HG03520 (cell line): ENCODE results near the gene CDH4.

Experiments used
- ATAC-seq: cut with Tn5 transposase; IDR thresholded peaks from one replicate; pipeline ENCODE4 v1.9.1; 2021; ENCODE audit warnings: mild to moderate bottlenecking, moderate library complexity; ENCODE audit not compliant: unreplicated experiment

CDH4 gene

GRCh38 chr20:61567204-61567603 lies 315.1 kb downstream of the CDH4 start:
- ATAC-seq = no peak

DNA sequence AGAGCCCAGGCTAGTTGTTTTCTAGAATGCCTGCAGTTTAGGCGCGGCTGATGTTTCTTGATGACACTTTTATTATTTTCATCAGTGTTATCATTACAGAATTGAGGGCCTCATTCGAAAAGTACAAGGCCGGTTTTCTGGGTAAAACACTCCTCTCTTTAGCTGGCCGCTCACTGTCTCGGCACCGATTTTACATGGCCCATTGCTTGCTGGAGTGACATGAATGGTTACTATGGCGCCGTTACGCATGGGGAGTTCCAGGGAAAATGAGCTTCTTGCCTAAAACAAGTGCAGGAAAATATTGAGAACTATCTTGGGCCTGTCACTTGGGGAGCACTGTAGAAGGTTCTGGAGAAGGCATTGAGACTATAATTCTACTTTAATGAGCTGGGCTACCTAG lies 317.8 kb downstream of the CDH4 start:
- ATAC-seq = no peak

DNA sequence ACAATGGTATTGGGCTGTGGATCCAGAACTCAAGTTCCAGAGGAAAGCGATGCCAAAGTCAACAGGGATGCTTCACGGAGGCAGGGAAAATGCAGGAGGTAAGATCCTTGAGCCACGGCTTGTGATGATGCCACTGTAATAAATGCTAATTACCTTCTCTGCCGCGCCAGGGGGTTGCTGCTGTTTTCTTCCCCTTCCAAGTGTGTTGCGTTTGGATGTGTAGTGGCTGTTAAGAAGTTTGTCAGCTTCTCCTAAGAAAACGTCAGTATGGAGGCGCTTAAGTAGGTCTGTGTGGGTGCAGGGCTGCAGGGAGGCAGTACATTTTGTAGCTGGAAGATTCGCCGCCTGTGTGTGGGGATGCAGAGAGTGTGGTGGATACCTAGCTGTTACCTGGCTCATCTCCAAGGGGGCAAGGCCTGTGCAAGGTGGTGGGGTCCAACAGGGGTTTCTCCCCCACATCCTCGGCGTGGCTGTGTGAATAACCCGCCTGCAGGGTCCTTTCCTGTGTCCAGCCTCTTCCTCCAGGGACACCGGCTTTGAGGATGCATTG lies 318.7 kb downstream of the CDH4 start:
- ATAC-seq = no peak

DNA sequence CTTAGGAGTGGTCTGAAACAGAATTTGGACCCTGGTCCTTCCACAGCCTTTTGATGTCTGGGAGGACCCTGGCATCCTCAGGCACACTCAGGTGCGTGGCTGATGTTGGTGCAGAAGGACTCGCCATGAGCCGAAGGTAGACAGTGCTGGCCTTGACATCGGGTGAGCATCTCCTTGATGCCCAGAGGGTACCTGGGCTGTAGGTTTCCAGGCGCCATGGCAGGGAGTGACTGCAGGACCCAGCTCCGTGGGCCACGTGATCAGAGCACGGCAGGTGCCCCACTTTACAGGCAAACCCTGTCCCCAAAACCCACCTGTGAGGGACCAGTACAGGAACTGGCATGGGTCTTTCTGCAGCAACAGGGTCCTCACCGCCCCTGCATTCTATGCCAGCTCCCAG lies 319.2 kb downstream of the CDH4 start:
- no peak for ATAC-seq

DNA sequence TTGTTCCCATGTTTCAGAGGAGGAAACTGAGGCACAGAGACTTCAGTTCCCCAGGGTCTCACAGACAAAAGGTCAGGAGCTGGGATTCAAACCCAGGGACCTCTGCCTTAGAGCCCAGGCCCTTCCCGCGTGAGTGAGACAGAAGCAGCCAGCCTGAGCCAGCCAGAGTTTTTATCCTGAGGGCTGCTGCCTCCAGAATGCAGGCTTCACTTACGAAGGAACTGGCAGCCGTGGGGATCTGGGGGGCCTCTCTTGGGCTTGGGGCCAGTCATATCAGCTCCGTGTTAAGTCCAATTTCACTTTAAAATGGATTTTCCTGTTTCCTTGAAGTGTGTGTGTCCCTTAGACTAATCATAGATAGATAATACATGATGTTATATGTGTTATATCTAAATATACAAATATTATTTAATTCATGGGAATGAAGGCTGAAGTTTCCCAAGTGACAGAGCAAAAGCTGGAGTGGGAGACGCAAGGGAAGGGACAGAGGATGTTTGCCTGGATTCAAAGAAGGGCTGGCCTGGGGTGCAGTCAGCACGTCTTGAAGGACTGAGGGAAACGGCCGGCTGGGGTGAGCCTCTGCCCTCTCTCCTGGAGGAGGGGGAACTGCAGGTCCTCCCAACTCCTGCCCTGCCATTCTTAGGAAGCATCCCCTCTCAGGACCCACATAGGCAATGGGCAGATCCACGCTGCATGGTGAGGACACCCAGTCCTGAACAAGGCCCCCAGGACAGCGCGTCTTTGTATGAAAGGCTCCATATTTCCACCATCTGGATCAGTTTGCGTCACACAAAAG lies 320.1 kb downstream of the CDH4 start:
- ATAC-seq = no peak

- ATAC-seq = no peak
These were observed 320.7 kb downstream of the CDH4 start for GRCh38 chr20:61572789-61573188.

DNA sequence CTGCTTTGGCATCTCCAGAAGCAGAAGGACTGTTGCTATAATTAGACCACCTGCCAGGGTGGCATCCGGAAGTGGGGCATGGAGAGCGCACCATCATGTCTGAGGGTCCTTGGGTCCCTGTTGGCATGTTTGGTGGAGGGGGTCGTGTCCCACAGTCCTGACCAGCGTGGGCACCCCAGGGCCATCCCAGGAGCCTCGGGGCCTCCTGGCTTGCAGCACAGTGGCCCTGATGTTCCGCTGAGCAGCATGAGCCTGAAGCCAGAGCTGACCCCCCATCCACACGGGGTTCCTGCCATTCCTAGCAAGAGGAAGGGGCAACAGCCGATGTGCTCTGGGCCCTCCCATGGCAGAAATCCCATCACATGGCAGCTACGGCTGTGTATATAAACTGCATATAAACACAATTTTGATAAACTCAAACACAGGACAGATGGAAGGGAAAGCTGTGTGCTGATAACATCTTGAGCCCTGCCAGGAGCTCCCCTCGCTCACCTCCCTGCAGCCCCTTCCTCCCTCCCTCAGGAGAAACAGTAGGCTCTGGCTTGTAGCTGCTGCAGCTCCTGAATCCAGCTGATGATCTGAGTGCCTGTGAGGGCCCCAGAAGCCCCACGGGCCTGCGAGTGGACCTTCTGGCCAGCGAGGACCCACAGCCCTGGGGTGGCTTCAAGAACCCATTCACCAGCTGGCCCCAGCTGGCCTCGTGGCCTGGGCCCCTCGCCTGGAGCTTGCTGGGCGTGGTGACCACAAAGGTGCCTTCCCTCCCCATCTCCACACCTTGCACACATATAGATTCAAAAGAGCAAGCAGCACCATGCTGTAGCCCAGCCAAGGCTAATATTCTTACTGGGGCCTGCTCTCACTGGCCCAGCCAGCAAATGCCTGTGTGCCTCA lies 321.6 kb downstream of the CDH4 start:
- ATAC-seq = no peak

GRCh38 chr20:61575151-61575937 lies 323.3 kb downstream of the CDH4 start:
- no peak for ATAC-seq

DNA sequence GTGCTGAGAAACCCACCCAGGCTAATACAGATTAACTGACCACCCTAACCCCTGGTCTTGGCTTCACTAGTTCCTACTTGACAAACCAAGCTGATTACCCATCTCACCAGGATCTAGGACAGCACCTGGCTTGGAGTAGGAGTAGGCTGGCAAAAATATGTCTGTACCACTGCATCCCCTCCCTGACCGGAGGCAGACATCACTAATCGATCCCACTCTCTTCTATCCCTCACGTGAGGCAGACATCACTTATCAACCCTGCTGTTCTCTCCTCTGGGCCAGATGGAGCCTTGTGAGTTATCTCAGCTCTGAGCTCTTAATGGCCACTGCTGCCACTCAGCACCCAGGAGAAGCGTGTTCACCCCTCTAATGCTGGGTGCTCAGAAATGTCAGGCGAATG lies 324.3 kb downstream of the CDH4 start:
- ATAC-seq = no peak

DNA sequence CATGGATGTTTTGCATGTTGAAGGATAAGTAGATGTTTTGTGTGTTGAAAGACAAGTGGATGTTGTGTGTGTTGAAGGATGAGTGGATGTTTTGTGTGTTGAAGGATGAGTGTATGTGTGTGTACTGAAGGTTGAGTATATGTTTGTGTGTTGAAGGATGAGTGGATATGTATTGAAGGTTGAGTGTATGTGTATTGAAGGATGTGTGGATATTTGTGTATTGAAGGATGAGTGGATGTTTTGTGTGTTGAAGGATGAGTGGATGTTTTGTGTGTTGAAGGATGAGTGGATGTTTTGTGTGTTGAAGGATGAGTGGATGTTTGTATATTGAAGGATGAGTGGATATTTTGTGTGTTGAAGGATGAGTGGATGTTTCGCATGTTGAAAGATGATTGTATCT lies 325.0 kb downstream of the CDH4 start:
- no peak for ATAC-seq

DNA sequence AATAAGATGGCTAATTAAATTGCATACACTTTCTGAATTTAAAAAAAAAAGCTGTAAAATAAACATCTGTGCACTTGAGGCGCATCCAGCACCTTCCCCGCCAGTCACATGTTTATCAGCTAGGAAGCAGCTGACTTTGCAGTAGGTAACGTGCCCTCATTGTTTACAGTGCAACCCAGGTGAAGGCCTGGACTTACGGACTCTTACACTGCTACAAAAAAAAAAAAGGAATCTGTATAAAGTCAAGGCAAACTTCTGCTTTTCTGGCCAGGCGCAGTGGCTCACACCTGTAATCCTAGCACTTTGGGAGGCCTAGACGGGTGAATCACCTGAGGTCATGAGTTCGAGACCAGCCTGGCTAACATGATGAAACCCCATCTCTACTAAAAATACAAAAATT lies 327.8 kb downstream of the CDH4 start:
- ATAC-seq = no peak

DNA sequence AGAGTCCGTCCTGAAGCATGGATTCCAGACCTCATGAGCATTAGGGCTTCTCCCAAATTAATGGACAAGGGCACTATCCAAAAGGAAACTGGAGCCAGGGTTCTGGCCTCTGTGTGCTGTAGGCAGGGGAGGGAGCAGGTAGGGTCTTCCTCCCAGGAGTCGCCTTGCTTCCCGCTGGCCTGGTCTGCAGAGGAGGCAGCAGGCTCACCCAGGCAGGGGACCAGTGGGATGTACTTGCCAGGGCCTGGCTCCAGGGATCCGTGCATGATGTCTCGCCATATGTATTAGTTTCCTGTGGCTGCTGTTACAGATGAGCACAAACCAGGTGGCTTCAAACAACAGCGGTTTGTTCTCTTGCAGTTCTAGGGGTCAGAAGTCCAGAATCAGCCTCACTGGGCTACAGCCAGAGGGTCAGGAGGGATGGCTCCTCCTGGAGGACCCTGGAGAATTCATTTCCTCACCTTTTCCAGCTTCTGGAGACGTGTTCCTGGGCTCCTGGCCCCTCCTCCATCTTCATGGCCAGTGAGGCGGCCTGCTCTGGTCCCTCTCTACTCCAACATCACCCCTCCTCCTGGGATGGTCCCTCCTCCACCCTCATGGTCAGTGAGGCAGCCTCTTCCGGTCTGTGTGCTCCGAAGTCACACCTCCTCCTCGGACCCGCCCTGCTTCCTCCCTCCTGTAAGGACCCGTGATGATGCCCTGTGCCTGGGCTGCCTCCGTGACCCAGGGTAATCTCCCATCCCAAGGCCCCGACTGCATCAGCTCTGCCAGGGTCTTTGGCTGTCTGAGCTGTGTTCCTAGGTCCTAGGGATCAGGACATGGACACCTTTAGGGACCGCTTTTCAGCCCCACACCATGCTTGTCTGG lies 329.1 kb downstream of the CDH4 start:
- ATAC-seq = no peak

DNA sequence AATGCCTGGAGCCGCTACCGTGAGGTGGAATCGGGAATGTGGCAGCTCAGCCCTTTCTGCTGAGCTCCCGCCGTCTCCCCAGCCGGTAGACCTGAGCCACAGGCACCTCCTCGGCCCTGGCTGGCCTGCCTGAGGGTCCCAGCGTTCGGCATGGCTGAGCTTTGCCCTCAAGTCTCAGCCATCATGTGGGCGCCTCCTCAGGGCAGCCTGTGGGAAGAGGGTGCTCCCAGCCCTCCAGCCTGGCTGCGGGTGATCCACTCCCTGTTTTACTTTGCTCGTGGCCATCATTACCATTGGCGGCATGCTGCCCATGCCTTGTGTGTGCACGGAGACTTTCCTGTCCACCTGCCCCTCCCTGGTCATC lies 329.7 kb downstream of the CDH4 start:
- ATAC-seq = no peak

DNA sequence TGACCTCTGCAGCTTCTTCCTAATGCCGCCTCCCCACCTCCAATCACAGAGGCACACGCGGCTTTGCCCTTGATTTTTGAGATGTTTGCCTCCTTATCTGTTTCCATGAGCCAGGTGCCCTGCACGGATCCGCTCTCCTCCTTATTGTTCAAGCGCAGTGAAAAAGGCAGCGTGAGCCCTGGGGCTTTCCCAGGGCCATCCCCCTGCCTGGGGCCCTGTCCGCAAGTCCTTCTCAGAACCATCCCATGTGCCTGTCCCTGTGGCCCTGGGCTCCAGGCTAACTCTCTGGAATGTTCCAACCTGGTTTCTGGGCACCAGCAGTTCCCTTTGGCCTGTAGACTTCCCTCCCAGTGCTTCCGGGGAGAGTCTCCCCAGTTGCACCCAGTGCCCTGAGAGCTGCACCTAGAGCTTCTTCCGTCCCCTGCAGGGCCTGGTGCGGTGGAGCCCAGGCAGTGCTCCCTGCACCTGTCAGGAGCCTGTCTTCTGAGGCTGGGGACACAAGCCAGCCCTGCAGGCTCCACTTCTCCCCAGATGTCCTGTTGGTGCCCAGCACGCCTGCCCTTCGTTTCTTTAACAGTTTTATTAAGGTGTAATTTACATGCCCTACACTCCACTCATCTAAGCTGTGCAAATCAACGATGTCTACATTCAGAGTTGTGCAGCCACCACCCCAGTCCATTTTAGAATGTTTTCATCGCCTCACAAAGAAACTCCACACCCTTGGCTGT lies 330.3 kb downstream of the CDH4 start:
- ATAC-seq = no peak

GRCh38 chr20:61583356-61583755 lies 331.3 kb downstream of the CDH4 start:
- no peak for ATAC-seq

GRCh38 chr20:61584851-61585250 lies 332.8 kb downstream of the CDH4 start:
- ATAC-seq = no peak

- ATAC-seq = no peak
These were observed 333.7 kb downstream of the CDH4 start for GRCh38 chr20:61585764-61586163.

GRCh38 chr20:61587036-61587435 lies 335.0 kb downstream of the CDH4 start:
- no peak for ATAC-seq

DNA sequence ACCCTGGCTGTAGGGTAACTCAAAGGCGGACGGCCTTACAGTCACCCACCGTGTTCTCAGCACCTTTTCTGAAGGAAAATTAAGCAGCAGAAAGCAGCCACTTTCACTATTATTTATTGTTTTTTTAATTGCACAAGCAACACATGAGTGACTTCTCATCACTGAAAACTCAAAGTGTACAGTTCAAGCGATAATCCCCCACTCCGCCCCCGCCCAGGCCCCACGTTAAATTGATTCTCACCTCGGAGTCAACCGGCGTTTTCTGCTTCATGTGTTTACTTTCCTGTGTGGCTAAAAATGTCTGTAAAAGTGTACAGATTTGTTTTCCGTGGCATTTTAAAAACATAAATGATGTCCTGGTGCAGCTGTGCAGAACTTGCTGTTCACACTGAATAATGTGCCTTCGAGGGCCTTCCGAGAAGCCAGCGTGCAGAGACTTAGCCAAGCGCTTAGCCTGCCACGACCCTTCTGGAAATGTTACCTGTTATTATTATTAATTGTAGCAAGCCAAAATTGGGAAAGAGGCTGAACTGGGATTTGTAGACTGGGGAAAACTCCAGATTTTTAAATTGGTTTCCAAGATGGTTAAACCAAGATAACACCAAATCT lies 335.7 kb downstream of the CDH4 start:
- no peak for ATAC-seq
